Measurements from ENCODE around the gene CLEC18B. TPM values are rescaled to one million over a fixed set of nuclear protein-coding genes. Genes with fewer than 3 reads are reported as not detected.
"Not testable (repeated sequence)": the region's sequence is repeated elsewhere in the genome, so short reads cannot be mapped to it uniquely, and the experiment has no call there.

The CLEC18B gene
- total RNA-seq, 1 donor from 2014 or later = 3.4 TPM

- H3K9me3 Mint-ChIP-seq; H3K9ac ChIP-seq; H3K4me2 ChIP-seq; DNase-seq (ENCODE audit: low spot score); H3F3A ChIP-seq (ENCODE audit: low read depth); H3K27me3 ChIP-seq; H3K4me1 Mint-ChIP-seq; H3K4me1 ChIP-seq; H3K9me3 ChIP-seq (ENCODE audit: low read depth); H2AFZ ChIP-seq (replicated peaks); H3K27ac ChIP-seq; H3K36me3 ChIP-seq; H3K4me3 Mint-ChIP-seq; H3K4me3 ChIP-seq; H3K27me3 Mint-ChIP-seq (ENCODE audit: insufficient read depth, low read depth): not testable (repeated sequence)
- peaks cover 14% of the 10 kb centered on the region for H3K36me3 Mint-ChIP-seq
- peak overlapping the region; percentile 17 for H3K27ac Mint-ChIP-seq
- Histone ChIP-seq H4K20me1 (ENCODE audit: low read depth) (peaks cover 25% of the 10 kb centered on the region), H3K79me2 (ENCODE audit: low read depth) (peaks cover 47% of the 10 kb centered on the region)
Measured at GRCh38 chr16:74361646-74362610, 59.4 kb downstream of the CLEC18B start.

Small RNAs within 50 kb of the gene (small RNA-seq; reads per million reads assigned to genes)
- gene AC009053.4 = not detected
- gene RF00019 = not detected
- not detected for gene RNU6-237P

Other genes starting within 250 kb of the CLEC18B start
- 74.5 and 127 TPM in 2 replicates for gene PSMD7, start 124.7 kb downstream of the CLEC18B start, total RNA-seq (ENCODE audit: low replicate concordance)
- 1.9 and 2.3 TPM in 2 replicates for gene NPIPB15, start 45.2 kb downstream of the CLEC18B start, total RNA-seq (ENCODE audit: low replicate concordance)
- gene GLG1, start 185.6 kb upstream of the CLEC18B start, total RNA-seq (ENCODE audit: low replicate concordance) = 117 and 138 TPM in 2 replicates
- gene RFWD3, start 245.4 kb upstream of the CLEC18B start, total RNA-seq (ENCODE audit: low replicate concordance) = 55.7 and 61.5 TPM in 2 replicates